ENCODE measurements around the gene IL17B.

DNA sequence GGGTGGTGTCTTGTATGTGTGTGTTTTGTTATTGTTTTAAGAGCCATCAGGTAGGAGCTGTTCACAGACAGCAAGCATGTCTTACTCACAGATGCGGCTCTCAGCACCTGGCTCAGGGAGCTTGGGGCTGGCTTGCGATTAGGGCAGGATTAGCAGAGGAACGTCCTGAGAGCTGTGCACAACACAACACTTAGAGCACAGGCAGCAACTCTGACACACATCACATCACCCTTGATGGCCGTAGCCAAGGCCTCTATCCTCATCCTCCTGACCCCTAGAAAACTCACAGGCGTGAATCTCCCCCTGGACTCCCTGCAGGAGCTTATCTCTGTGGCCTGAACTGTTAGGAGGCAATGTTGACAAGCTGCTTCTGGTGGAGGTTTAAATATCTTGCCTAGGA lies 7.1 kb upstream of the IL17B start:
- no peak for TF ChIP-seq POLR2A (IDR thresholded peaks at IDR 0.05)
- TF ChIP-seq, protein P1, sequence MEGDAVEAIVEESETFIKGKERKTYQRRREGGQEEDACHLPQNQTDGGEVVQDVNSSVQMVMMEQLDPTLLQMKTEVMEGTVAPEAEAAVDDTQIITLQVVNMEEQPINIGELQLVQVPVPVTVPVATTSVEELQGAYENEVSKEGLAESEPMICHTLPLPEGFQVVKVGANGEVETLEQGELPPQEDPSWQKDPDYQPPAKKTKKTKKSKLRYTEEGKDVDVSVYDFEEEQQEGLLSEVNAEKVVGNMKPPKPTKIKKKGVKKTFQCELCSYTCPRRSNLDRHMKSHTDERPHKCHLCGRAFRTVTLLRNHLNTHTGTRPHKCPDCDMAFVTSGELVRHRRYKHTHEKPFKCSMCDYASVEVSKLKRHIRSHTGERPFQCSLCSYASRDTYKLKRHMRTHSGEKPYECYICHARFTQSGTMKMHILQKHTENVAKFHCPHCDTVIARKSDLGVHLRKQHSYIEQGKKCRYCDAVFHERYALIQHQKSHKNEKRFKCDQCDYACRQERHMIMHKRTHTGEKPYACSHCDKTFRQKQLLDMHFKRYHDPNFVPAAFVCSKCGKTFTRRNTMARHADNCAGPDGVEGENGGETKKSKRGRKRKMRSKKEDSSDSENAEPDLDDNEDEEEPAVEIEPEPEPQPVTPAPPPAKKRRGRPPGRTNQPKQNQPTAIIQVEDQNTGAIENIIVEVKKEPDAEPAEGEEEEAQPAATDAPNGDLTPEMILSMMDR (IDR thresholded peaks at IDR 0.05) = no peak

Measured in heart left ventricle (tissue), 13 donors.